Kidney epithelial cell (primary cell): ENCODE measurements around the gene DBF4B. TPM values are rescaled to one million over a fixed set of nuclear protein-coding genes. Genes with fewer than 3 reads are reported as not detected.

ENCODE experiments used
- DNase-seq: peaks from one replicate; pipeline ENCODE4 v3.0.0-alpha.2; 2010; ENCODE audit warnings: low read depth
- H3K27me3 ChIP-seq: 2 replicates; pipeline ENCODE4 v1.6.0; 2011; ENCODE audit warnings: low read length; ENCODE audit not compliant: control insufficient read depth, insufficient read depth
- H3K36me3 ChIP-seq: 2 replicates; pipeline ENCODE4 v1.5.1; 2011; ENCODE audit warnings: low read length; ENCODE audit not compliant: control insufficient read depth, insufficient read depth
- H3K4me3 ChIP-seq: 2 replicates; pipeline ENCODE4 v1.5.1; 2011; ENCODE audit warnings: low read depth, mild to moderate bottlenecking, control low read depth, low read length
- CTCF ChIP-seq: IDR thresholded peaks from 2 replicates; pipeline ENCODE4 v1.5.1; 2011; ENCODE audit warnings: mild to moderate bottlenecking, moderate library complexity, low read length, control low read depth, inconsistent platforms; ENCODE audit not compliant: insufficient read depth, poor library complexity, severe bottlenecking
- total RNA-seq: library from RNA; depleted of rRNA; stranded (reverse); fragments of >200 nt; gene quantifications from 2 replicates; pipeline ENCODE4 v1.2.3, GENCODE V29; 2015

The DBF4B gene
- total RNA-seq: 6.2 and 10.2 TPM in 2 replicates

DNA sequence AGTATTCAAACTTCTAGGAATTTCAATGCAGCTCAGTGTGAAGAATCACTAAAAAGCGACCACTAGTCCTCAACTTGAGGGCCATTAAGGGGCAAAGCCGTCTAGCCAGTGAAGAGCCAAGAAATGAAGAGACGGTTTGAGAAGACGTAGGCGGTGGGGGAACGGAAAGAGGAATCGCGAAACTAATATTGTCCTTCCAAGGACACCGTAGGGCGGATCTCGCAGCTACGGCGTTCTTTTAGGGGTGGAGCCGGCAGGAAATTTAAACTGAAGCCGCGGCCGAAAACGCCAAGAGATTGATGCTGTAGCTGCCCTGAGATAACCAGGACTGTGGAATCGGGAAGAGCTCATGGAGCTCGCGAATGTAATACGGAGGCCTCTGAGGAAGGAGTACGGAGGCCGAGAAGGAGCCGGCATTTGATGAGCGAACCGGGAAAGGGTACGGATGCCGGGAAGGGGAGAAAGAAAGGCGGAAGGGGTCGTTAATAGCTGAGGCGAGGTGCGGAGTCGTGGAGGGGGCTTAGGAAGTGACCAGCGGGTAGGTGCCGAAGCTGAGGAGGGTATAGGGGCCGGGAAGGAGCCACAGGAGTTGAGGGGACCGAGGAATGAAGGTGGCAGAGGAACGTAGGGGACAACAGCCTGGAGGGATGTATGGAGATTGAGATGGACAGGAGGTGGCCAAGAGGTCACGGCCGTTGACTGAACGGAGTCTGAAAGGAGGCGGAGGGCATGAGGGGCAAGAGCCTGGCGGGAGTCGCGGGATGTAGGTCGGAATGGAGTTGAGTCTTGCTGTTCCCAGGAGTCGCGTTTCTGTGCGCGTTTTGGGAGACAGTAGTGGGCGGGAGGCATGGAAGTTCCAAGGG, at the start of gene DBF4B:
Gene DBF4B (plus strand): TSS at position 265 of the 863 bp plus-strand sequence. CDS start 156 bp downstream, at position 421.
- H3K36me3 ChIP-seq: no peaks in the 10 kb centered on the region
- no peak for TF ChIP-seq CTCF
- peak within 1 kb of the TSS; percentile 59 for H3K4me3 ChIP-seq
- DNase-seq: peak; percentile 68
- H3K27me3 ChIP-seq: no peaks in the 10 kb centered on the region

GRCh38 chr17:44661835-44662234, 46.6 kb upstream of the DBF4B start:
- TF ChIP-seq CTCF: no peak
- no peak overlapping the region for H3K4me3 ChIP-seq
- no peak for DNase-seq
- H3K36me3 ChIP-seq: no peaks in the 10 kb centered on the region
- H3K27me3 ChIP-seq: peaks cover 2% of the 10 kb centered on the region

GRCh38 chr17:44663095-44663494, 45.4 kb upstream of the DBF4B start:
- Histone ChIP-seq H3K27me3 (no peaks in the 10 kb centered on the region), H3K36me3 (no peaks in the 10 kb centered on the region), H3K4me3 (no peak overlapping the region)
- no peak for DNase-seq
- no peak for TF ChIP-seq CTCF

DNA sequence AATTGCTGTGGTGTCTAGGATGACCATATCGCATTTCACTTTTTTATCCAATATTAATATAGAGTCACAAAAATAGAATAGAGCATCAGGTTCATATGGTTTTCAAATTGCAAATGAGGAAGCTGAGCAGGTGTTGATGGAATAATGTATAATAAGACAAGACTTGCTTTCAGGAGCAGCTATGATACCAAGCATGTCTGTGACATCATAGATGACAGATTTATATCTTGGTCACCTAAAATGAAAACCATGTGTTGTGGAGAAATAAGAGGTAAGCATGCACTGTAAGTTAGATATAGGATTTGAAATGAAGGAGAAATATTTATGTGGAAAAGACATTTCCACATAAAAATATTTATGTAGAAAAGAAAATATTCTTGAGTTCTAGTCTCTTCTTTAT, 43.6 kb upstream of the DBF4B start:
- no peaks in the 10 kb centered on the region for H3K36me3 ChIP-seq
- DNase-seq: no peak
- H3K4me3 ChIP-seq: no peak overlapping the region
- H3K27me3 ChIP-seq: no peaks in the 10 kb centered on the region
- TF ChIP-seq CTCF: no peak

- DNase-seq: no peak
- H3K36me3 ChIP-seq: no peaks in the 10 kb centered on the region
- no peak for TF ChIP-seq CTCF
Observed at GRCh38 chr17:44666006-44666405, 42.5 kb upstream of the DBF4B start.

More at GRCh38 chr17:44666006-44666405, 42.5 kb upstream of the DBF4B start:
- H3K27me3 ChIP-seq: no peaks in the 10 kb centered on the region
- H3K4me3 ChIP-seq: no peak overlapping the region
